H1 (cell line): ENCODE measurements around the gene ERGIC3.

ENCODE experiments used
- CBX5 ChIP-seq: fragments of 300-800, 300-1000 bp; sonication (generic); IDR thresholded peaks from 2 replicates; pipeline ENCODE4 v1.7.1; 2016; ENCODE audit warnings: antibody characterized with exemption, low read length, low read depth
- EZH2 ChIP-seq: fragments of 200-600 bp; sonication (generic); IDR thresholded peaks from 2 replicates; pipeline ENCODE4 v1.7.1; 2012; ENCODE audit warnings: low read depth, mild to moderate bottlenecking, moderate library complexity, low read length, inconsistent platforms; ENCODE audit not compliant: severe bottlenecking
- PHF8 ChIP-seq: fragments of 200-600 bp; sonication (generic); conservative IDR thresholded peaks from 2 replicates; pipeline ENCODE4 v1.7.1; 2012; ENCODE audit warnings: low read depth, mild to moderate bottlenecking, inconsistent platforms, low read length, moderate library complexity
- SP1 ChIP-seq: IDR thresholded peaks from 2 replicates; pipeline ENCODE4 v1.6.1; 2011; ENCODE audit warnings: low read depth, low read length

- TF ChIP-seq PHF8 (no peak), CBX5 (no peak), SP1 (no peak), EZH2 (no peak)
These were observed 31.0 kb downstream of the ERGIC3 start for GRCh38 chr20:35572838-35573237.
